ENCODE results near the gene ALPK1. TPM values are rescaled to one million over a fixed set of nuclear protein-coding genes. Genes with fewer than 3 reads are reported as not detected.

Gene ALPK1
- total RNA-seq, 5 donors from 2014 or later (not counting 1 experiment from before 2014, with no cell fraction given): 8.3 to 22.9 (median 9.3) TPM

GRCh38 chr4:112358952-112359749 is 62.0 kb downstream of the ALPK1 start:
- H3K4me1 ChIP-seq (ENCODE audit: control insufficient read depth in 1 of 2, extremely low read depth in 1 of 2, insufficient read depth in 2 of 2, low read length in 2 of 2): no peaks in the 10 kb centered on the region
- H3K27ac ChIP-seq (ENCODE audit: low read length): no peak overlapping the region
- Mint-ChIP-seq H3K9me3 (peaks cover 9 to 23% (median 10%) of the 10 kb centered on the region in 3 donors), H3K27me3 (no peaks in the 10 kb centered on the region), H3K4me1 (no peaks in the 10 kb centered on the region), H3K4me3 (no peak overlapping the region), H3K27ac (no peak overlapping the region), H3K36me3 (peaks cover 44% of the 10 kb centered on the region)
- DNase-seq (no peak), ATAC-seq (replicated peaks in 1 of 4) (no peak)
- H3K9me3 ChIP-seq: no peaks in the 10 kb centered on the region
- CTCF ChIA-PET: interaction anchor here in 1 of 2 donors (0.5 kb wide), 1 partner anchor 404 kb away, joined by 3 read pairs; no protein-coding TSS in a partner anchor
- H3K27me3 ChIP-seq (replicated peaks in 1 of 2; ENCODE audit: control insufficient read depth in 2 of 2, extremely low read depth in 1 of 2, insufficient read depth in 2 of 2, low read length in 1 of 2): no peaks in the 10 kb centered on the region
- WGBS (ENCODE audit: insufficient coverage): 93% methylated on average over 16 of the region's 16 CpGs
- no peak overlapping the region for H3K4me3 ChIP-seq (ENCODE audit: control insufficient read depth in 1 of 2, extremely low read depth in 1 of 2, low read length in 1 of 2)
- POLR2A ChIA-PET: no interaction called here
- peaks cover 0 to 13% of the 10 kb centered on the region in 2 donors for H3K36me3 ChIP-seq (ENCODE audit: control insufficient read depth in 2 of 2, extremely low read depth in 1 of 2, insufficient read depth in 1 of 2, low read length in 1 of 2)

- Mint-ChIP-seq H3K36me3 (peaks cover 40% of the 10 kb centered on the region), H3K4me1 (no peaks in the 10 kb centered on the region), H3K27me3 (no peaks in the 10 kb centered on the region), H3K4me3 (no peak overlapping the region), H3K9me3 (peaks cover 15 to 44% (median 18%) of the 10 kb centered on the region in 3 donors), H3K27ac (no peak overlapping the region)
- no peaks in the 10 kb centered on the region for H3K9me3 ChIP-seq
- peaks cover 0 to 11% of the 10 kb centered on the region in 2 donors for H3K36me3 ChIP-seq (ENCODE audit: control insufficient read depth in 2 of 2, extremely low read depth in 1 of 2, insufficient read depth in 1 of 2, low read length in 1 of 2)
- no peak for ATAC-seq (replicated peaks in 1 of 4)
- no peaks in the 10 kb centered on the region for H3K27me3 ChIP-seq (replicated peaks in 1 of 2; ENCODE audit: control insufficient read depth in 2 of 2, extremely low read depth in 1 of 2, insufficient read depth in 2 of 2, low read length in 1 of 2)
- no peak overlapping the region for H3K27ac ChIP-seq (ENCODE audit: low read length)
- 80% methylated on average over 5 of the region's 6 CpGs for WGBS (ENCODE audit: insufficient coverage)
- no peak for DNase-seq
- no peaks in the 10 kb centered on the region for H3K4me1 ChIP-seq (ENCODE audit: control insufficient read depth in 1 of 2, extremely low read depth in 1 of 2, insufficient read depth in 2 of 2, low read length in 2 of 2)
- ChIA-PET POLR2A (no interaction called here), CTCF (no interaction called here)
- no peak overlapping the region for H3K4me3 ChIP-seq (ENCODE audit: control insufficient read depth in 1 of 2, extremely low read depth in 1 of 2, low read length in 1 of 2)
Observed at GRCh38 chr4:112361181-112361791, 64.1 kb downstream of the ALPK1 start.

- Histone ChIP-seq H3K36me3 (ENCODE audit: control insufficient read depth in 2 of 2, extremely low read depth in 1 of 2, insufficient read depth in 1 of 2, low read length in 1 of 2) (no peaks in the 10 kb centered on the region), H3K4me3 (ENCODE audit: control insufficient read depth in 1 of 2, extremely low read depth in 1 of 2, low read length in 1 of 2) (no peak overlapping the region), H3K27me3 (replicated peaks in 1 of 2; ENCODE audit: control insufficient read depth in 2 of 2, extremely low read depth in 1 of 2, insufficient read depth in 2 of 2, low read length in 1 of 2) (no peaks in the 10 kb centered on the region), H3K4me1 (ENCODE audit: control insufficient read depth in 1 of 2, extremely low read depth in 1 of 2, insufficient read depth in 2 of 2, low read length in 2 of 2) (no peaks in the 10 kb centered on the region), H3K9me3 (no peaks in the 10 kb centered on the region), H3K27ac (ENCODE audit: low read length) (no peak overlapping the region)
- Mint-ChIP-seq H3K27me3 (no peaks in the 10 kb centered on the region), H3K27ac (no peak overlapping the region), H3K36me3 (peaks cover 29% of the 10 kb centered on the region), H3K4me1 (no peaks in the 10 kb centered on the region), H3K4me3 (no peak overlapping the region), H3K9me3 (peaks cover 0 to 15% (median 8%) of the 10 kb centered on the region in 3 donors)
- POLR2A ChIA-PET: no interaction called here
- CTCF ChIA-PET: no interaction called here
- DNase-seq: no peak
- ATAC-seq (replicated peaks in 1 of 4): no peak
- WGBS (ENCODE audit: insufficient coverage): no CpG with 5 or more reads among the region's 1 CpG
Observed at GRCh38 chr4:112370466-112370865, 73.3 kb downstream of the ALPK1 start.

GRCh38 chr4:112371361-112371760 is 74.2 kb downstream of the ALPK1 start:
- POLR2A ChIA-PET: interaction anchor here in 1 of 2 donors (0.7 kb wide), 1 partner anchor 1165 kb away, joined by 3 read pairs; no protein-coding TSS in a partner anchor
- Histone ChIP-seq H3K27ac (ENCODE audit: low read length) (no peak overlapping the region), H3K36me3 (ENCODE audit: control insufficient read depth in 2 of 2, extremely low read depth in 1 of 2, insufficient read depth in 1 of 2, low read length in 1 of 2) (no peaks in the 10 kb centered on the region), H3K9me3 (no peaks in the 10 kb centered on the region), H3K4me3 (ENCODE audit: control insufficient read depth in 1 of 2, extremely low read depth in 1 of 2, low read length in 1 of 2) (no peak overlapping the region), H3K27me3 (replicated peaks in 1 of 2; ENCODE audit: control insufficient read depth in 2 of 2, extremely low read depth in 1 of 2, insufficient read depth in 2 of 2, low read length in 1 of 2) (no peaks in the 10 kb centered on the region), H3K4me1 (ENCODE audit: control insufficient read depth in 1 of 2, extremely low read depth in 1 of 2, insufficient read depth in 2 of 2, low read length in 2 of 2) (no peaks in the 10 kb centered on the region)
- no peak overlapping the region for H3K27ac Mint-ChIP-seq
- ATAC-seq (replicated peaks in 1 of 4): no peak
- H3K4me3 Mint-ChIP-seq: no peak overlapping the region
- 94% methylated on average over 2 of the region's 3 CpGs for WGBS (ENCODE audit: insufficient coverage)
- no peaks in the 10 kb centered on the region for H3K27me3 Mint-ChIP-seq
- CTCF ChIA-PET: interaction anchor here in 1 of 2 donors (0.6 kb wide), 1 partner anchor 64 kb away, joined by 3 read pairs; no protein-coding TSS in a partner anchor
- no peak for DNase-seq
- no peaks in the 10 kb centered on the region for H3K4me1 Mint-ChIP-seq
- peaks cover 20% of the 10 kb centered on the region for H3K36me3 Mint-ChIP-seq
- peaks cover 0 to 6% (median 4%) of the 10 kb centered on the region in 3 donors for H3K9me3 Mint-ChIP-seq

GRCh38 chr4:112374850-112375249 is 77.7 kb downstream of the ALPK1 start:
- peaks cover 41% of the 10 kb centered on the region for H3K36me3 Mint-ChIP-seq
- H3K27ac Mint-ChIP-seq: no peak overlapping the region
- H3K9me3 Mint-ChIP-seq: no peaks in the 10 kb centered on the region
- H3K27me3 Mint-ChIP-seq: no peaks in the 10 kb centered on the region
- peaks cover 0 to 2% (median 0%) of the 10 kb centered on the region in 3 donors for H3K4me1 Mint-ChIP-seq
- Histone ChIP-seq H3K4me3 (ENCODE audit: control insufficient read depth in 1 of 2, extremely low read depth in 1 of 2, low read length in 1 of 2) (no peak overlapping the region), H3K27me3 (replicated peaks in 1 of 2; ENCODE audit: control insufficient read depth in 2 of 2, extremely low read depth in 1 of 2, insufficient read depth in 2 of 2, low read length in 1 of 2) (no peaks in the 10 kb centered on the region), H3K36me3 (ENCODE audit: control insufficient read depth in 2 of 2, extremely low read depth in 1 of 2, insufficient read depth in 1 of 2, low read length in 1 of 2) (peaks cover 2 to 11% of the 10 kb centered on the region in 2 donors), H3K27ac (ENCODE audit: low read length) (no peak overlapping the region), H3K4me1 (ENCODE audit: control insufficient read depth in 1 of 2, extremely low read depth in 1 of 2, insufficient read depth in 2 of 2, low read length in 2 of 2) (no peaks in the 10 kb centered on the region), H3K9me3 (no peaks in the 10 kb centered on the region)
- DNase-seq (no peak), ATAC-seq (replicated peaks in 1 of 4) (no peak)
- WGBS (ENCODE audit: insufficient coverage): no CpG with 5 or more reads among the region's 2 CpGs
- ChIA-PET CTCF (interaction anchor here in 1 of 2 donors (0.9 kb wide), 1 partner anchor 12 kb away, joined by 3 read pairs; no protein-coding TSS in a partner anchor), POLR2A (interaction anchor here in 1 of 2 donors (0.6 kb wide), 1 partner anchor 379 kb away, joined by 3 read pairs; no protein-coding TSS in a partner anchor)
- H3K4me3 Mint-ChIP-seq: no peak overlapping the region

- Histone ChIP-seq H3K9me3 (no peaks in the 10 kb centered on the region), H3K27me3 (replicated peaks in 1 of 2; ENCODE audit: control insufficient read depth in 2 of 2, extremely low read depth in 1 of 2, insufficient read depth in 2 of 2, low read length in 1 of 2) (no peaks in the 10 kb centered on the region), H3K4me3 (ENCODE audit: control insufficient read depth in 1 of 2, extremely low read depth in 1 of 2, low read length in 1 of 2) (no peak overlapping the region), H3K36me3 (ENCODE audit: control insufficient read depth in 2 of 2, extremely low read depth in 1 of 2, insufficient read depth in 1 of 2, low read length in 1 of 2) (peaks cover 2 to 19% of the 10 kb centered on the region in 2 donors), H3K27ac (ENCODE audit: low read length) (no peak overlapping the region), H3K4me1 (ENCODE audit: control insufficient read depth in 1 of 2, extremely low read depth in 1 of 2, insufficient read depth in 2 of 2, low read length in 2 of 2) (no peaks in the 10 kb centered on the region)
- ChIA-PET CTCF (no interaction called here), POLR2A (no interaction called here)
- Mint-ChIP-seq H3K9me3 (no peaks in the 10 kb centered on the region), H3K36me3 (peaks cover 51% of the 10 kb centered on the region), H3K27ac (no peak overlapping the region), H3K4me1 (peaks cover 0 to 2% (median 0%) of the 10 kb centered on the region in 3 donors), H3K4me3 (no peak overlapping the region), H3K27me3 (no peaks in the 10 kb centered on the region)
- 84% methylated on average over 5 of the region's 6 CpGs for WGBS (ENCODE audit: insufficient coverage)
- ATAC-seq (replicated peaks in 1 of 4): no peak
- no peak for DNase-seq
Observed at GRCh38 chr4:112377171-112377570, 80.0 kb downstream of the ALPK1 start.
